ENCODE results near the gene RPS6KL1. TPM values are rescaled to one million over a fixed set of nuclear protein-coding genes. Genes with fewer than 3 reads are reported as not detected.

RPS6KL1 gene
- total and polyA plus RNA-seq, 4 donors, result 1.1 to 5.9 (median 3.8) TPM

GRCh38 chr14:74952180-74952665, 29.2 kb upstream of the RPS6KL1 start:
- 90% methylated on average over 6 of the region's 6 CpGs for WGBS
- H3K9me3 ChIP-seq (ENCODE audit: control insufficient read depth in 4 of 4, low read length in 3 of 4), result no peaks in the 10 kb centered on the region
- TF ChIP-seq NR2F2 (IDR thresholded peaks at IDR 0.05), result no peak
- no peak for TF ChIP-seq EGR1 (IDR thresholded peaks at IDR 0.05; ENCODE audit: low read depth in 2 of 2)
- no peak for TF ChIP-seq RXRA (IDR thresholded peaks at IDR 0.05)
- no peak for TF ChIP-seq YY1 (IDR thresholded peaks at IDR 0.05)
- TF ChIP-seq, protein P1, sequence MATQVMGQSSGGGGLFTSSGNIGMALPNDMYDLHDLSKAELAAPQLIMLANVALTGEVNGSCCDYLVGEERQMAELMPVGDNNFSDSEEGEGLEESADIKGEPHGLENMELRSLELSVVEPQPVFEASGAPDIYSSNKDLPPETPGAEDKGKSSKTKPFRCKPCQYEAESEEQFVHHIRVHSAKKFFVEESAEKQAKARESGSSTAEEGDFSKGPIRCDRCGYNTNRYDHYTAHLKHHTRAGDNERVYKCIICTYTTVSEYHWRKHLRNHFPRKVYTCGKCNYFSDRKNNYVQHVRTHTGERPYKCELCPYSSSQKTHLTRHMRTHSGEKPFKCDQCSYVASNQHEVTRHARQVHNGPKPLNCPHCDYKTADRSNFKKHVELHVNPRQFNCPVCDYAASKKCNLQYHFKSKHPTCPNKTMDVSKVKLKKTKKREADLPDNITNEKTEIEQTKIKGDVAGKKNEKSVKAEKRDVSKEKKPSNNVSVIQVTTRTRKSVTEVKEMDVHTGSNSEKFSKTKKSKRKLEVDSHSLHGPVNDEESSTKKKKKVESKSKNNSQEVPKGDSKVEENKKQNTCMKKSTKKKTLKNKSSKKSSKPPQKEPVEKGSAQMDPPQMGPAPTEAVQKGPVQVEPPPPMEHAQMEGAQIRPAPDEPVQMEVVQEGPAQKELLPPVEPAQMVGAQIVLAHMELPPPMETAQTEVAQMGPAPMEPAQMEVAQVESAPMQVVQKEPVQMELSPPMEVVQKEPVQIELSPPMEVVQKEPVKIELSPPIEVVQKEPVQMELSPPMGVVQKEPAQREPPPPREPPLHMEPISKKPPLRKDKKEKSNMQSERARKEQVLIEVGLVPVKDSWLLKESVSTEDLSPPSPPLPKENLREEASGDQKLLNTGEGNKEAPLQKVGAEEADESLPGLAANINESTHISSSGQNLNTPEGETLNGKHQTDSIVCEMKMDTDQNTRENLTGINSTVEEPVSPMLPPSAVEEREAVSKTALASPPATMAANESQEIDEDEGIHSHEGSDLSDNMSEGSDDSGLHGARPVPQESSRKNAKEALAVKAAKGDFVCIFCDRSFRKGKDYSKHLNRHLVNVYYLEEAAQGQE (IDR thresholded peaks at IDR 0.05), result no peak
- no peak for TF ChIP-seq FOXA2 (IDR thresholded peaks at IDR 0.05)
- TF ChIP-seq ATF3 (IDR thresholded peaks at IDR 0.05), result no peak
- no peak for TF ChIP-seq HNF4G (IDR thresholded peaks at IDR 0.05)
- TF ChIP-seq ZBTB33 (IDR thresholded peaks at IDR 0.05), result no peak
- no peak for TF ChIP-seq JUND (IDR thresholded peaks at IDR 0.05)
- no peaks in the 10 kb centered on the region for H3K27me3 ChIP-seq (ENCODE audit: control insufficient read depth in 4 of 4, insufficient read depth in 4 of 4, low read length in 3 of 4)
- H3K36me3 ChIP-seq (ENCODE audit: control insufficient read depth in 4 of 4, insufficient read depth in 3 of 4, low read depth in 1 of 4, low read length in 3 of 4), result no peaks in the 10 kb centered on the region
- H3K9ac ChIP-seq (ENCODE audit: low read depth in 1 of 2, low read length in 2 of 2), result no peak overlapping the region
- no peak overlapping the region for H3K4me3 ChIP-seq (ENCODE audit: low read depth in 1 of 3, low read length in 3 of 3)
- peak overlapping the region in 1 of 2 donors; percentile 29 for H3K27ac ChIP-seq (ENCODE audit: low read depth in 1 of 2, low read length in 2 of 2)
- peaks cover 0 to 9% (median 4%) of the 10 kb centered on the region in 4 donors for H3K4me1 ChIP-seq (ENCODE audit: control insufficient read depth in 4 of 4, insufficient read depth in 4 of 4, low read length in 3 of 4)
- DNase-seq (ENCODE audit: low spot score), result no peak

GRCh38 chr14:74951443-74952179, 28.6 kb upstream of the RPS6KL1 start:
- Histone ChIP-seq H3K36me3 (ENCODE audit: control insufficient read depth in 4 of 4, insufficient read depth in 3 of 4, low read depth in 1 of 4, low read length in 3 of 4) (no peaks in the 10 kb centered on the region), H3K27me3 (ENCODE audit: control insufficient read depth in 4 of 4, insufficient read depth in 4 of 4, low read length in 3 of 4) (no peaks in the 10 kb centered on the region), H3K4me1 (ENCODE audit: control insufficient read depth in 4 of 4, insufficient read depth in 4 of 4, low read length in 3 of 4) (peaks cover 0 to 9% (median 4%) of the 10 kb centered on the region in 4 donors), H3K9me3 (ENCODE audit: control insufficient read depth in 4 of 4, low read length in 3 of 4) (no peaks in the 10 kb centered on the region), H3K27ac (ENCODE audit: low read depth in 1 of 2, low read length in 2 of 2) (peak overlapping the region in 1 of 2 donors; percentile 29), H3K9ac (ENCODE audit: low read depth in 1 of 2, low read length in 2 of 2) (no peak overlapping the region), H3K4me3 (ENCODE audit: low read depth in 1 of 3, low read length in 3 of 3) (no peak overlapping the region)
- no peak for DNase-seq (ENCODE audit: low spot score)
- WGBS, result 70% methylated on average over 15 of the region's 15 CpGs
- TF ChIP-seq TAF1 (conservative IDR thresholded peaks at IDR 0.05), result no peak
- TF ChIP-seq ATF3 (IDR thresholded peaks at IDR 0.05), result no peak
